A673 (cell line): ENCODE measurements around the gene ATP7B. TPM values are rescaled to one million over a fixed set of nuclear protein-coding genes. Genes with fewer than 3 reads are reported as not detected.

Source experiments
- BruUV-seq: library from RNA; stranded (reverse); fragments of 400-500 nt; replicated peaks from 2 replicates; lab custom pipeline; 2021; lab: Mats Ljungman, UMichigan
- CTCF ChIA-PET: fragments of 300-600 bp; sonication (Branson Sonifier 250); formaldehyde crosslinking; loops from one replicate; lab custom pipeline; 2022; ENCODE audit warnings: antibody characterized with exemption; lab: Charles Lee
- POLR2A ChIA-PET: fragments of 300-600 bp; sonication (Branson Sonifier 250); formaldehyde crosslinking; loops from one replicate; lab custom pipeline; 2022; ENCODE audit warnings: antibody characterized with exemption; ENCODE audit not compliant: low non-redundant PET; lab: Charles Lee
- DNase-seq: peaks from one replicate; pipeline ENCODE4 v3.0.0-alpha.2; 2015; ENCODE audit warnings: low spot score
- H3K27ac ChIP-seq: fragments of 200-600 bp; sonication (generic); 2 replicates; pipeline ENCODE4 v1.5.1; 2016; ENCODE audit warnings: mixed run types, low read depth, mild to moderate bottlenecking, mixed read lengths, antibody characterized with exemption, low read length; ENCODE audit not compliant: poor library complexity, severe bottlenecking
- H3K27me3 ChIP-seq: fragments of 200-600 bp; sonication (generic); replicated peaks from 2 replicates; pipeline ENCODE4 v1.6.1; 2017; ENCODE audit warnings: mixed run types, low read depth, mild to moderate bottlenecking, mixed read lengths, antibody characterized with exemption, low read length; ENCODE audit not compliant: insufficient read depth, poor library complexity
- H3K36me3 ChIP-seq: fragments of 200-600 bp; sonication (generic); 2 replicates; pipeline ENCODE4 v1.6.1; 2016; ENCODE audit warnings: mixed run types, mild to moderate bottlenecking, mixed read lengths, antibody characterized with exemption, low read length; ENCODE audit not compliant: insufficient read depth, poor library complexity, severe bottlenecking
- H3K4me1 ChIP-seq: fragments of 200-600 bp; sonication (generic); 2 replicates; pipeline ENCODE4 v1.6.1; 2017; ENCODE audit warnings: mixed run types, mild to moderate bottlenecking, mixed read lengths, antibody characterized with exemption, low read length; ENCODE audit not compliant: insufficient read depth, poor library complexity, severe bottlenecking
- H3K4me3 ChIP-seq: fragments of 200-600 bp; sonication (generic); 2 replicates; pipeline ENCODE4 v1.5.1; 2016; ENCODE audit warnings: low read depth, mixed run types, mild to moderate bottlenecking, mixed read lengths, low read length; ENCODE audit not compliant: poor library complexity, severe bottlenecking
- H3K9me3 ChIP-seq: fragments of 200-600 bp; sonication (generic); 2 replicates; pipeline ENCODE4 v1.6.1; 2016; ENCODE audit warnings: mixed run types, low read depth, mild to moderate bottlenecking, mixed read lengths, antibody characterized with exemption, low read length; ENCODE audit not compliant: poor library complexity, severe bottlenecking
- CTCF ChIP-seq: fragments of 300-800, 200-600 bp; sonication (generic); conservative IDR thresholded peaks from 2 replicates; pipeline ENCODE4 v1.5.1; 2017; ENCODE audit warnings: low read depth, mild to moderate bottlenecking, antibody characterized with exemption, low read length, moderate library complexity, mixed read lengths
- EZH2 ChIP-seq: fragments of 200-600 bp; sonication (generic); IDR thresholded peaks from 2 replicates; pipeline ENCODE4 v1.6.1; 2017; ENCODE audit warnings: borderline replicate concordance, low read depth, mild to moderate bottlenecking, mixed read lengths, antibody characterized with exemption, low read length; ENCODE audit not compliant: poor library complexity, severe bottlenecking
- intact Hi-C: fragments of 100-400 bp; cut with micrococcal nuclease; formaldehyde crosslinking; loops from one replicate; pipeline ENCODE4 v1.10.0; 2022; ENCODE audit not compliant: unreplicated experiment
- total RNA-seq: library from RNA; stranded (reverse); gene quantifications from 2 replicates; pipeline ENCODE4 v1.2.3, GENCODE V29; 2021

The ATP7B gene
- total RNA-seq, 1 experiment from 2014 or later: 2.9 TPM

- no peaks in the 10 kb centered on the region for H3K27me3 ChIP-seq
- H3K4me1 ChIP-seq: no peaks in the 10 kb centered on the region
- POLR2A ChIA-PET: no interaction called here
- H3K4me3 ChIP-seq: no peak overlapping the region
- H3K9me3 ChIP-seq: no peaks in the 10 kb centered on the region
- TF ChIP-seq EZH2: no peak
- TF ChIP-seq CTCF: no peak
- DNase-seq: no peak
- CTCF ChIA-PET: no interaction called here
- no TSS peak for BruUV-seq
- no peaks in the 10 kb centered on the region for H3K36me3 ChIP-seq
- intact Hi-C loops: loop anchor here (5.0 kb wide), 1 partner anchor 200 kb away; no protein-coding TSS in a partner anchor
- no peak overlapping the region for H3K27ac ChIP-seq
These were observed 8.9 kb downstream of the ATP7B start for GRCh38 chr13:52002361-52002760.

GRCh38 chr13:52001120-52001731, 10.0 kb downstream of the ATP7B start:
- ChIA-PET POLR2A (no interaction called here), CTCF (no interaction called here)
- intact Hi-C loops: loop anchor here (2.0 to 5.0 kb wide), 2 partner anchors 126 to 201 kb away; no protein-coding TSS in a partner anchor
- BruUV-seq: no TSS peak
- no peak overlapping the region for H3K27ac ChIP-seq
- H3K36me3 ChIP-seq: no peaks in the 10 kb centered on the region
- no peaks in the 10 kb centered on the region for H3K4me1 ChIP-seq
- H3K4me3 ChIP-seq: no peak overlapping the region
- peak; percentile 63 for DNase-seq
- peak; percentile 69 for TF ChIP-seq CTCF
- no peak for TF ChIP-seq EZH2
- no peaks in the 10 kb centered on the region for H3K9me3 ChIP-seq
- H3K27me3 ChIP-seq: no peaks in the 10 kb centered on the region

- intact Hi-C loops: loop anchor here (2.0 to 5.0 kb wide), 2 partner anchors 127 to 202 kb away; no protein-coding TSS in a partner anchor
- Histone ChIP-seq H3K4me3 (no peak overlapping the region), H3K4me1 (no peaks in the 10 kb centered on the region), H3K36me3 (no peaks in the 10 kb centered on the region), H3K9me3 (no peaks in the 10 kb centered on the region), H3K27ac (no peak overlapping the region), H3K27me3 (no peaks in the 10 kb centered on the region)
- no peak for TF ChIP-seq EZH2
- no peak for TF ChIP-seq CTCF
- ChIA-PET POLR2A (no interaction called here), CTCF (no interaction called here)
- no peak for DNase-seq
- BruUV-seq: no TSS peak
These were observed 11.3 kb downstream of the ATP7B start for GRCh38 chr13:51999921-52000320.
